Neuronal stem cell (in vitro differentiated cells): ENCODE measurements around the gene THAP6.
"Not testable (repeated sequence)": the region's sequence is repeated elsewhere in the genome, so short reads cannot be mapped to it uniquely, and the experiment has no call there.

Experiments
- DNase-seq: peaks from one replicate; pipeline ENCODE4 v3.0.0-alpha.2; 2013; ENCODE audit warnings: low spot score
- H2AFZ ChIP-seq: one replicate; pipeline ENCODE4 v1.6.1; 2013; ENCODE audit warnings: mild to moderate bottlenecking, low read length, inconsistent platforms
- H2AK5ac ChIP-seq: 2 replicates; pipeline ENCODE4 v1.6.1; 2013; ENCODE audit warnings: low read depth, mild to moderate bottlenecking, inconsistent platforms, low read length, moderate library complexity, mixed read lengths
- H2BK120ac ChIP-seq: 2 replicates; pipeline ENCODE4 v1.6.1; 2013; ENCODE audit warnings: low read depth, mild to moderate bottlenecking, inconsistent platforms, low read length, moderate library complexity, mixed read lengths
- H2BK12ac ChIP-seq: one replicate; pipeline ENCODE4 v1.6.1; 2013; ENCODE audit warnings: low read length, inconsistent platforms
- H2BK15ac ChIP-seq: 2 replicates; pipeline ENCODE4 v1.6.1; 2013; ENCODE audit warnings: mild to moderate bottlenecking, low read length, inconsistent platforms, mixed read lengths
- H2BK5ac ChIP-seq: one replicate; pipeline ENCODE4 v1.6.1; 2013; ENCODE audit warnings: inconsistent platforms, mild to moderate bottlenecking, low read length, moderate library complexity
- H3K14ac ChIP-seq: one replicate; pipeline ENCODE4 v1.6.1; 2013; ENCODE audit warnings: low read length, inconsistent platforms
- H3K18ac ChIP-seq: 2 replicates; pipeline ENCODE4 v1.6.1; 2013; ENCODE audit warnings: low read length, inconsistent platforms
- H3K23ac ChIP-seq: 2 replicates; pipeline ENCODE4 v1.6.1; 2013; ENCODE audit warnings: low read depth, mild to moderate bottlenecking, mixed read lengths, low read length, inconsistent platforms; ENCODE audit not compliant: poor library complexity
- H3K27ac ChIP-seq: replicated peaks from 3 replicates; pipeline ENCODE4 v1.5.1; 2013; ENCODE audit warnings: low read length, inconsistent platforms
- H3K27me3 ChIP-seq, 3 experiments: 2 replicates each; pipeline ENCODE4 v1.6.1; 2013; ENCODE audit warnings: low read length in 3 of 3, mild to moderate bottlenecking in 2 of 3, inconsistent platforms in 1 of 3, low read depth in 1 of 3, mixed read lengths in 1 of 3, moderate library complexity in 1 of 3; ENCODE audit not compliant: control insufficient read depth in 3 of 3, insufficient read depth in 3 of 3
- H3K36me3 ChIP-seq, 2 donors: replicated peaks in 1 of 2; 2 replicates each; pipeline ENCODE4 v1.6.1; 2013; ENCODE audit warnings: low read length in 2 of 2; ENCODE audit not compliant: control insufficient read depth in 2 of 2, insufficient read depth in 2 of 2
- H3K4ac ChIP-seq: 2 replicates; pipeline ENCODE4 v1.6.1; 2013; ENCODE audit warnings: inconsistent platforms, mild to moderate bottlenecking, low read length, moderate library complexity
- H3K4me1 ChIP-seq, 2 donors: 1 replicate in 1 of 2; 2 replicates in 1 of 2; pipeline ENCODE4 v1.6.1; 2013; ENCODE audit warnings: low read length in 2 of 2, low read depth in 1 of 2; ENCODE audit not compliant: control insufficient read depth in 2 of 2, insufficient read depth in 1 of 2
- H3K4me2 ChIP-seq: one replicate; pipeline ENCODE4 v1.6.1; 2013; ENCODE audit warnings: mild to moderate bottlenecking, low read length, inconsistent platforms; ENCODE audit not compliant: insufficient read depth, poor library complexity, severe bottlenecking
- H3K4me3 ChIP-seq, 2 donors: 2 replicates each; pipeline ENCODE4 v1.5.1; 2013; ENCODE audit warnings: low read length in 2 of 2, mild to moderate bottlenecking in 2 of 2, inconsistent platforms in 1 of 2, moderate library complexity in 1 of 2
- H3K79me1 ChIP-seq: one replicate; pipeline ENCODE4 v1.6.1; 2013; ENCODE audit warnings: low read depth, mild to moderate bottlenecking, inconsistent platforms, low read length, moderate library complexity
- H3K9ac ChIP-seq: one replicate; pipeline ENCODE4 v1.6.1; 2013; ENCODE audit warnings: mild to moderate bottlenecking, low read depth, low read length, inconsistent platforms; ENCODE audit not compliant: poor library complexity
- H3K9me3 ChIP-seq, 2 donors: replicated peaks in 1 of 2; 2 replicates each; pipeline versions ENCODE3 to v1.6.1; 2013; ENCODE audit warnings: low read length in 2 of 2, mild to moderate bottlenecking in 2 of 2, inconsistent platforms in 1 of 2, low read depth in 1 of 2, mixed read lengths in 1 of 2, moderate library complexity in 1 of 2; ENCODE audit not compliant: control insufficient read depth in 2 of 2, insufficient read depth in 1 of 2
- H4K8ac ChIP-seq: one replicate; pipeline ENCODE4 v1.6.1; 2013; ENCODE audit warnings: low read depth, mild to moderate bottlenecking, inconsistent platforms, low read length, moderate library complexity
- H4K91ac ChIP-seq: one replicate; pipeline ENCODE4 v1.6.1; 2013; ENCODE audit warnings: low read length, low read depth, mild to moderate bottlenecking, inconsistent platforms; ENCODE audit not compliant: poor library complexity
- WGBS, 2 donors: extraction: QIAGEN DNeasy Blood & Tissue Kit; methylation state at CpG; one replicate each; pipeline ENCODE4 v1.1.7; 2013; ENCODE audit warnings: missing lambda C conversion rate in 2 of 2, mixed read lengths in 1 of 2; ENCODE audit not compliant: insufficient read length in 2 of 2, insufficient replicate concordance in 1 of 2; ENCODE audit errors: extremely low coverage in 2 of 2; 5-methylcytosine and 5-hydroxymethylcytosine counted together

Gene THAP6

DNA sequence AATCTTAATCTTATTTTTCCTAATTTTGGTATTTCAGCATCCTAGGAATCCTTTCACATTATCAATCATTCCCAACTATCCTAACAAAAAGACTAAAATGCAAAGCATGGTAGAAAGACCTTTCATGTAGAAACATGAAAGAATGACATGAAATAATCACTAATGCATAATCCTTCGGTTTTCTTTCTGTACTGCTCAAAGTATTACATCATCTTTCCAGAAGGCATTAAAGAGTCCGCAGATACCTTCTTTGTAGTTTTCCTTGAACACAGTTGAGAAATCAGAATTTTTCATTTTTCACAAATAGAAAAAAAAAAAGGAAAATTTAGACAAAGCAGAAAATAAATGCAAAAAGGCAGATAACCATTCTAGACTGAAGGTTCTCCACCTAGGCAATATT lies 11.6 kb upstream of the THAP6 start:
- H3K36me3 ChIP-seq, result peaks cover 0 to 66% of the 10 kb centered on the region in 2 donors

DNA sequence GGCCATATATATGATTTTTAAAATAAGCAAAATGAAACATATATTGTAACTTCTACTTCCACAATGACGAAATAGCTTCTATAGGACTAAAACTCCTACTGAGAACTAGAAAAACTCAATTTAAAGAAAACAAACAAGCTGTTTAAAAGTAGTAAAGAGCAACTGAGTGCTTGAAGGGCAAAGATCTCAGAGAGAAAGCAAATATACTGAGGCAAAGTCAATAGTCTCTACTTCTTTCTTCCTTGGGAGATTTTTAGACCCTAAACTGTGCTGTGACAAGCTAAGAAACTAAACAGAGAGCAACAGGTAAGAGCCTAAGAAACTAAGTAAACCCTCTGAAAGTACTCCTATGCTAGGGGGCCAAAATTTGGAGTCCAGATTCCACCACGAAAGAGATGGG lies 8.6 kb upstream of the THAP6 start:
- Histone ChIP-seq H3K14ac (no peak overlapping the region), H2BK12ac (no peak overlapping the region), H3K4me3 (no peak overlapping the region), H4K8ac (no peak overlapping the region), H2BK15ac (no peak overlapping the region), H4K91ac (no peak overlapping the region), H2BK5ac (no peak overlapping the region), H3K27me3 (no peaks in the 10 kb centered on the region), H3K4me1 (no peaks in the 10 kb centered on the region), H3K4me2 (no peak overlapping the region), H3K18ac (no peak overlapping the region), H3K27ac (no peak overlapping the region), H3K9ac (no peak overlapping the region), H3K23ac (no peak overlapping the region), H2AFZ (no peak overlapping the region), H2AK5ac (no peak overlapping the region), H2BK120ac (no peak overlapping the region), H3K4ac (no peak overlapping the region), H3K9me3 (peaks cover 0 to 19% of the 10 kb centered on the region in 2 donors), H3K36me3 (peaks cover 0 to 60% of the 10 kb centered on the region in 2 donors), H3K79me1 (no peaks in the 10 kb centered on the region)
- no CpG with 5 or more reads among the region's 2 CpGs for WGBS, 2 donors
- DNase-seq, result no peak

More for the DNA sequence above, 11.6 kb upstream of the THAP6 start:
- Histone ChIP-seq H2AFZ (no peak overlapping the region), H3K9me3 (peaks cover 4 to 16% of the 10 kb centered on the region in 2 donors), H3K9ac (no peak overlapping the region), H3K27ac (no peak overlapping the region), H2BK120ac (no peak overlapping the region), H2BK5ac (no peak overlapping the region), H2BK15ac (no peak overlapping the region), H3K27me3 (no peaks in the 10 kb centered on the region), H3K4me2 (no peak overlapping the region), H3K4ac (no peak overlapping the region), H3K79me1 (no peaks in the 10 kb centered on the region), H4K8ac (no peak overlapping the region), H3K23ac (no peak overlapping the region), H2BK12ac (no peak overlapping the region), H3K4me3 (no peak overlapping the region), H2AK5ac (no peak overlapping the region), H3K4me1 (no peaks in the 10 kb centered on the region), H3K18ac (no peak overlapping the region), H3K14ac (no peak overlapping the region), H4K91ac (no peak overlapping the region)
- no CpG with 5 or more reads among the region's 2 CpGs for WGBS, 2 donors
- DNase-seq, result no peak

DNA sequence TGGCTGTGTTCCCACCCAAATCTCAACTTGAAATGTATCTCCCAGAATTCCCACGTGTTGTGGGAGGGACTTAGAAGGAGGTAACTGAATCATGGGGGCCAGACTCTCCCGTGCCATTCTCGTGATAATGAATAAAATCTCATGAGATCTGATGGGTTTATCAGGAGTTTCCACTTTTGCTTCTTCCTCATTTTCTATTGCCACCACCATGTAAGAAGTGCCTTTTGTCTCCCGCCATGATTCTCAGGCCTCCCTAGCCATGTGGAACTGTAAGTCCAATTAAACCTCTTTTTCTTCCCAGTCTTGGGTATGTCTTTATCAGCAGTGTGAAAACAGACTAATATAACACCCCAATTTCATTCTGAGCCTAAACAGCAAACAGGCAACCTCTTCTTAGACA lies 4.7 kb upstream of the THAP6 start:
- H2BK5ac ChIP-seq, H2BK120ac ChIP-seq, DNase-seq, H3K18ac ChIP-seq, H3K27me3 ChIP-seq, H3K23ac ChIP-seq, H3K4me3 ChIP-seq, H3K4ac ChIP-seq, H2AFZ ChIP-seq, H3K4me2 ChIP-seq, H3K79me1 ChIP-seq, H2BK15ac ChIP-seq, H3K14ac ChIP-seq, H2AK5ac ChIP-seq, H3K9ac ChIP-seq, H2BK12ac ChIP-seq, H3K27ac ChIP-seq, H4K8ac ChIP-seq, H4K91ac ChIP-seq: not testable (repeated sequence)
- Histone ChIP-seq H3K4me1 (peaks cover 4 to 11% of the 10 kb centered on the region in 2 donors), H3K9me3 (peaks cover 0 to 19% of the 10 kb centered on the region in 2 donors), H3K36me3 (peaks cover 0 to 41% of the 10 kb centered on the region in 2 donors)
- no CpG with 5 or more reads among the region's 4 CpGs for WGBS, 2 donors

DNA sequence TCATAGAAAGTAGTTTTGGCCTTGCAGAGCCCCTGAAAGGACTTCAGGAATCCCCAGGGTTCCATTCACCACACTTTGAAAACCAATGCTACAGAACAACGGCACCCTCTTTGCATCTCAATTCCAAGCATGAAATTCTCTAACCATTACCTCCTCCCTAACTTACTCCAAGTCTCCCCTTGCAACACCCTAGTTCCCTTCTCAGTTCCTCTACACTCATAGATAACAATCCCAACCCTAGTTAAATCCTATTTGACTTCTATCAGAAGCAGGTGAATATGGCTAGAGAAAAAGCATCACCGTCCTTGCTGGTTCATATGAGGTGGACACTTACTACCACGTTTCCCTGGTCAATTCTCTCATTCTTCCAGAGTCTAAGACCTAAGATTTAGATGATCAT lies 2.4 kb upstream of the THAP6 start:
- Histone ChIP-seq H3K36me3 (peaks cover 0 to 30% of the 10 kb centered on the region in 2 donors), H3K4me3 (no peak overlapping the region), H2AK5ac (no peak overlapping the region), H3K27ac (no peak overlapping the region), H2BK120ac (no peak overlapping the region), H3K4me2 (no peak overlapping the region), H4K8ac (no peak overlapping the region), H2BK15ac (no peak overlapping the region), H2BK5ac (no peak overlapping the region), H3K27me3 (no peaks in the 10 kb centered on the region), H3K4ac (no peak overlapping the region), H3K23ac (no peak overlapping the region), H2AFZ (no peak overlapping the region), H3K79me1 (no peaks in the 10 kb centered on the region), H3K9ac (no peak overlapping the region), H3K14ac (no peak overlapping the region), H4K91ac (no peak overlapping the region), H3K9me3 (peaks cover 0 to 19% of the 10 kb centered on the region in 2 donors), H2BK12ac (no peak overlapping the region), H3K18ac (no peak overlapping the region), H3K4me1 (peaks cover 6 to 13% of the 10 kb centered on the region in 2 donors)
- no peak for DNase-seq
- no CpG with 5 or more reads among the region's 3 CpGs for WGBS, 2 donors
